Breast epithelium (tissue), 3 donors: ENCODE results near the gene ZCCHC14.

Experiments
- POLR2AphosphoS5 ChIP-seq, 3 donors: sonication (generic); formaldehyde crosslinking; IDR thresholded peaks; one replicate each; pipeline ENCODE4 v1.6.1; 2017; ENCODE audit warnings: antibody characterized with exemption in 3 of 3
- TF ChIP-seq, protein P1 (sequence below), 3 donors: fragments of 450-650 bp; IDR thresholded peaks; one replicate each; pipeline ENCODE4 v1.5.1; 2016 to 2017; ENCODE audit warnings: antibody characterized with exemption in 3 of 3, mild to moderate bottlenecking in 3 of 3, moderate library complexity in 3 of 3

DNA sequence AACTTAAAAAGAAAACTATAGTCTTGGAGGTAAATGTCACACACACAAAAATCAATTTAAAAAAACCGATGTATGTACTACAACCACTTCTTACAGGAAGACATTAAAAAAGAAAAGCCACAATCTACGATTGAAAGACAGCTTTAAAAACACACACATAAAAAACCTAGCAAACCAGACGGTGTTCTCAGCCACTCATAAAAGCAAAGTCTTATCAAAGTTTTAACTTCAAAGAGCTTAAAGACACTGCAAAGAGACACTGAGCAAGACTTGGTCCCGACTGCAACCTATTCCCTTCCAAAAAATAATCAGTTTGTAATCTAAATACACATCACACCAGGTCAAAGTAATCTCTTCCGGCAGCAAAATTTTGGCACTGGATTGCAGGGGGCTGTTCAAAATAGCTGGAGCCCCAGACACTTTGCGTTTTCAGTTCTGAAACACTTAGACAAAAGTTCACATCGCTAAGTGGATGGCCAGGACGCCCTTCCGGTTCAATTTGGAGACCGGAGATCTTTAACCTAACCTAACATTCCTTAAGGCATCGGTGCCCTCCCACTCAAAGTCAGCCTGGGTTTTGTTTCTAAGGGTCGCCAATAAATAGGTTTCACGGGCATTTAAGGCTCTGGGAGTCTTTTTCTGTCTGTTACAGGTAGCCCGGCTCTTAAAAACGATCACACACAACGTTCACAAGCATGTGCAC, 2.6 kb downstream of the ZCCHC14 start:
- TF ChIP-seq, protein P1, sequence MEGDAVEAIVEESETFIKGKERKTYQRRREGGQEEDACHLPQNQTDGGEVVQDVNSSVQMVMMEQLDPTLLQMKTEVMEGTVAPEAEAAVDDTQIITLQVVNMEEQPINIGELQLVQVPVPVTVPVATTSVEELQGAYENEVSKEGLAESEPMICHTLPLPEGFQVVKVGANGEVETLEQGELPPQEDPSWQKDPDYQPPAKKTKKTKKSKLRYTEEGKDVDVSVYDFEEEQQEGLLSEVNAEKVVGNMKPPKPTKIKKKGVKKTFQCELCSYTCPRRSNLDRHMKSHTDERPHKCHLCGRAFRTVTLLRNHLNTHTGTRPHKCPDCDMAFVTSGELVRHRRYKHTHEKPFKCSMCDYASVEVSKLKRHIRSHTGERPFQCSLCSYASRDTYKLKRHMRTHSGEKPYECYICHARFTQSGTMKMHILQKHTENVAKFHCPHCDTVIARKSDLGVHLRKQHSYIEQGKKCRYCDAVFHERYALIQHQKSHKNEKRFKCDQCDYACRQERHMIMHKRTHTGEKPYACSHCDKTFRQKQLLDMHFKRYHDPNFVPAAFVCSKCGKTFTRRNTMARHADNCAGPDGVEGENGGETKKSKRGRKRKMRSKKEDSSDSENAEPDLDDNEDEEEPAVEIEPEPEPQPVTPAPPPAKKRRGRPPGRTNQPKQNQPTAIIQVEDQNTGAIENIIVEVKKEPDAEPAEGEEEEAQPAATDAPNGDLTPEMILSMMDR (IDR thresholded peaks at IDR 0.05): no peak
- TF ChIP-seq POLR2AphosphoS5 (IDR thresholded peaks at IDR 0.05): no peak
